ENCODE results near the gene DHTKD1.
A peak's percentile ranks its signal among the peaks of the same experiment; 100 is the strongest.

The DHTKD1 gene

GRCh38 chr10:12164085-12164484 lies 95.3 kb downstream of the DHTKD1 start:
- ChIA-PET CTCF (no interaction called here), POLR2A (interaction anchor here (0.5 kb wide), 1 partner anchor 66 kb away, joined by 4 read pairs; no protein-coding TSS in a partner anchor)
- TF ChIP-seq ZNF114 (tag by site-specific recombination; IDR thresholded peaks at IDR 0.05) (no peak), TCF7L2 (IDR thresholded peaks at IDR 0.05; ENCODE audit: borderline replicate concordance, low read depth, low read length) (no peak), HIC1 (tag by site-specific recombination; IDR thresholded peaks at IDR 0.05) (no peak), ZNF626 (tag by site-specific recombination; IDR thresholded peaks at IDR 0.05) (no peak), PRDM1 (tag by site-specific recombination; IDR thresholded peaks at IDR 0.05) (no peak), ZNF707 (tag by site-specific recombination; IDR thresholded peaks at IDR 0.05) (no peak), PRDM10 (tag by site-specific recombination; IDR thresholded peaks at IDR 0.05) (no peak), ZNF791 (tag by site-specific recombination; IDR thresholded peaks at IDR 0.05) (no peak), PBX3 (CRISPR knock-in tag; IDR thresholded peaks at IDR 0.05) (no peak), ZNF624 (tag by site-specific recombination; IDR thresholded peaks at IDR 0.05) (no peak), GLIS1 (tag by site-specific recombination; IDR thresholded peaks at IDR 0.05) (no peak), ZNF518A (tag by site-specific recombination; conservative IDR thresholded peaks at IDR 0.05; ENCODE audit: low read depth) (no peak), ZNF571 (tag by site-specific recombination; IDR thresholded peaks at IDR 0.05) (no peak)
- no peaks in the 10 kb centered on the region for H3K4me1 ChIP-seq (ENCODE audit: control insufficient read depth, insufficient read depth, low read length)
- H3K36me3 ChIP-seq (ENCODE audit: control insufficient read depth in 2 of 2, insufficient read depth in 1 of 2, low read length in 2 of 2): peaks cover 60 to 91% of the 10 kb centered on the region in 2 experiments
- no peak overlapping the region for H3K4me3 ChIP-seq (ENCODE audit: low read depth, low read length)
- no peaks in the 10 kb centered on the region for H3K9me3 ChIP-seq (ENCODE audit: control insufficient read depth, insufficient read depth, low read depth, low read length)
- H3K27ac ChIP-seq (ENCODE audit: extremely low read depth, low read depth, low read length): no peak overlapping the region

- ChIA-PET POLR2A (no interaction called here), CTCF (interaction anchor here (0.6 kb wide), 1 partner anchor 50 kb away, joined by 3 read pairs; no protein-coding TSS in a partner anchor)
- Histone ChIP-seq H3K4me3 (ENCODE audit: low read depth, low read length) (no peak overlapping the region), H3K36me3 (ENCODE audit: control insufficient read depth in 2 of 2, insufficient read depth in 1 of 2, low read length in 2 of 2) (peaks cover 58 to 93% of the 10 kb centered on the region in 2 experiments), H3K4me1 (ENCODE audit: control insufficient read depth, insufficient read depth, low read length) (no peaks in the 10 kb centered on the region), H3K27ac (ENCODE audit: extremely low read depth, low read depth, low read length) (no peak overlapping the region), H3K9me3 (ENCODE audit: control insufficient read depth, insufficient read depth, low read depth, low read length) (no peaks in the 10 kb centered on the region)
- TF ChIP-seq ZNF513 (tag by site-specific recombination; IDR thresholded peaks at IDR 0.05) (peak; percentile 72), ZNF18 (tag by site-specific recombination; IDR thresholded peaks at IDR 0.05) (no peak), ZNF248 (tag by site-specific recombination; IDR thresholded peaks at IDR 0.05) (no peak), ZNF211 (tag by site-specific recombination; IDR thresholded peaks at IDR 0.05; ENCODE audit: low read depth) (no peak), ZNF654 (tag by site-specific recombination; IDR thresholded peaks at IDR 0.05; ENCODE audit: low read depth) (no peak), ZNF549 (tag by site-specific recombination; IDR thresholded peaks at IDR 0.05) (no peak)
Measured at GRCh38 chr10:12165036-12165435, 96.3 kb downstream of the DHTKD1 start.
